Thoracic aorta (tissue), 2 donors: ENCODE data around the gene PIP5K1C. TPM values are rescaled to one million over a fixed set of nuclear protein-coding genes. Genes with fewer than 3 reads are reported as not detected.

Experiments
- ATAC-seq: fragments of 150-250 bp; one replicate; pipeline ENCODE4 v1.8.0; 2017; ENCODE audit warnings: low read depth; ENCODE audit not compliant: insufficient number of reproducible peaks, low FRiP score
- DNase-seq: peaks from one replicate; pipeline ENCODE4 v3.0.0-alpha.2; 2020; ENCODE audit warnings: low spot score
- H3K27ac ChIP-seq, 2 donors: fragments of 200-600 bp; sonication (generic); 1 replicate in 1 of 2; 2 replicates in 1 of 2; pipeline ENCODE4 v1.5.1; 2016; ENCODE audit warnings: mild to moderate bottlenecking in 2 of 2, moderate library complexity in 2 of 2
- H3K27me3 ChIP-seq: fragments of 200-600 bp; sonication (generic); replicated peaks from 2 replicates; pipeline ENCODE4 v1.6.0; 2016; ENCODE audit warnings: mild to moderate bottlenecking; ENCODE audit not compliant: insufficient read depth
- H3K36me3 ChIP-seq: fragments of 200-600 bp; sonication (generic); one replicate; pipeline ENCODE4 v1.5.1; 2016
- H3K4me1 ChIP-seq, 2 donors: fragments of 200-600 bp; sonication (generic); 1 replicate in 1 of 2; 2 replicates in 1 of 2; pipeline versions ENCODE4 v1.5.1 to v1.6.0; 2016; ENCODE audit warnings: low read depth in 2 of 2, mild to moderate bottlenecking in 1 of 2; ENCODE audit not compliant: control insufficient read depth in 1 of 2
- H3K4me3 ChIP-seq: fragments of 200-600 bp; sonication (generic); 2 replicates; pipeline ENCODE4 v1.5.1; 2016; ENCODE audit warnings: mild to moderate bottlenecking
- H3K9me3 ChIP-seq: fragments of 200-600 bp; sonication (generic); 2 replicates; pipeline ENCODE4 v1.5.1; 2016
- CTCF ChIP-seq: fragments of 200-600 bp; sonication (generic); IDR thresholded peaks from one replicate; pipeline ENCODE4 v1.5.1; 2019; ENCODE audit warnings: antibody characterized with exemption
- total RNA-seq, 2 donors: library from RNA; depleted of rRNA; stranded (reverse); fragments of >200 nt; gene quantifications; one replicate each; pipeline versions ENCODE4 v1.1.0 to v1.2.3, GENCODE V29; 2016

The PIP5K1C gene
- total RNA-seq, 2 donors from 2014 or later: 82.6 to 84.5 TPM

GRCh38 chr19:3621689-3622088, 78.6 kb downstream of the PIP5K1C start:
- H3K4me3 ChIP-seq: no peak overlapping the region
- no peaks in the 10 kb centered on the region for H3K27me3 ChIP-seq
- ATAC-seq (no peak), DNase-seq (no peak)
- no peak for TF ChIP-seq CTCF
- H3K9me3 ChIP-seq: no peaks in the 10 kb centered on the region
- peaks cover 16% of the 10 kb centered on the region for H3K36me3 ChIP-seq
- H3K27ac ChIP-seq: no peak overlapping the region
- peaks cover 15 to 29% of the 10 kb centered on the region in 2 donors for H3K4me1 ChIP-seq

GRCh38 chr19:3620817-3621547, 79.3 kb downstream of the PIP5K1C start:
- ATAC-seq: no peak

GRCh38 chr19:3620145-3620816, 80.0 kb downstream of the PIP5K1C start:
- no peaks in the 10 kb centered on the region for H3K27me3 ChIP-seq
- peaks cover 9 to 19% of the 10 kb centered on the region in 2 donors for H3K4me1 ChIP-seq
- peaks cover 18% of the 10 kb centered on the region for H3K36me3 ChIP-seq
- ATAC-seq (no peak), DNase-seq (no peak)
- no peak overlapping the region for H3K4me3 ChIP-seq
- no peaks in the 10 kb centered on the region for H3K9me3 ChIP-seq
- H3K27ac ChIP-seq: no peak overlapping the region
- no peak for TF ChIP-seq CTCF

More at GRCh38 chr19:3620817-3621547, 79.3 kb downstream of the PIP5K1C start:
- no peak for TF ChIP-seq CTCF
- Histone ChIP-seq H3K36me3 (peaks cover 16% of the 10 kb centered on the region), H3K9me3 (no peaks in the 10 kb centered on the region), H3K27me3 (no peaks in the 10 kb centered on the region), H3K4me1 (peaks cover 15 to 26% of the 10 kb centered on the region in 2 donors), H3K4me3 (no peak overlapping the region), H3K27ac (no peak overlapping the region)
- DNase-seq: no peak

- no peak overlapping the region for H3K27ac ChIP-seq
- no peak overlapping the region for H3K4me3 ChIP-seq
- no peaks in the 10 kb centered on the region for H3K27me3 ChIP-seq
- no peak for TF ChIP-seq CTCF
- peaks cover 3 to 13% of the 10 kb centered on the region in 2 donors for H3K4me1 ChIP-seq
- H3K36me3 ChIP-seq: peaks cover 19% of the 10 kb centered on the region
- H3K9me3 ChIP-seq: no peaks in the 10 kb centered on the region
- ATAC-seq (no peak), DNase-seq (no peak)
Observed at GRCh38 chr19:3619631-3620012, 80.6 kb downstream of the PIP5K1C start.

- peaks cover 3 to 7% of the 10 kb centered on the region in 2 donors for H3K4me1 ChIP-seq
- DNase-seq: no peak
- no peak overlapping the region for H3K4me3 ChIP-seq
- TF ChIP-seq CTCF: no peak
- H3K27ac ChIP-seq: no peak overlapping the region
- no peaks in the 10 kb centered on the region for H3K27me3 ChIP-seq
- ATAC-seq: no peak
- H3K9me3 ChIP-seq: no peaks in the 10 kb centered on the region
- H3K36me3 ChIP-seq: peaks cover 19% of the 10 kb centered on the region
Observed at GRCh38 chr19:3618811-3619630, 81.2 kb downstream of the PIP5K1C start.
